ENCODE results near the gene PAX9.
A peak's percentile ranks its signal among the peaks of the same experiment; 100 is the strongest.

Gene PAX9

DNA sequence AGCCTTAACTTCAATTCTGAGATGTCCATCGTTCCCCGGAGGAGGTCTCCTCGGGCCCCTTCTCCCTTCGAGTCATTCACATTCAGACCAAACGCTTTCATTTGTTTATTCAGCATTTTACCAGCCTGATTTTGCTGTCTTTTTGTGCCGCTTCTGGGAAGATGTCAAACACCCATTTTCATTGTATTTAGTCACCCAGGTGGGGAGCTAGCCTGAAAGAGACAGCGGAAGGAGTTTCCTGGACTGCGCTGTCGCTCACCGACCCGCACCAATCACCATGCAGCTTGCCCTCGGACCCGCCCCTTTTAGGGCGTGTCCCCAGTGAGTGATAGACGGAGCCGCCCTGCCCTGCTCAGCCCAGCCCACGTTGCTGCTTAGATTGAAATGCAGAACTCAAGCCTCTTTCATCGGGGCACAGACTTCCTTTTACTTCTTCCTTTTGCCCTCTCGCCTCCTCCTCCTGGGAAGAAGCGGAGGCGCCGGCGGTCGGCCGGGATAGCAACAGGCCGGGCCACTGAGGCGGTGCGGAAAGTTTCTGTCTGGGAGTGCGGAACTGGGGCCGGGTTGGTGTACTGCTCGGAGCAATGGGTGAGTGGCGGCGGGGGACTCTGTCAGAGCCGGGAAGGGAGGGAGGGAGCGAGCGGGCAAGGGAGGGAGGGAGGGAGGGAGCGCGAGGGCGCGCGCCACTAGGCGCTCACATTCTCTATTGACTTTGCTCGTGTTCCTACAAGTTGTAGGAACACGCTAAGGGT, at the start of gene PAX9:
Gene PAX9 (plus strand): TSS at position 355 of the 752 bp plus-strand sequence. CDS start 230 bp downstream, at position 585.
- TF ChIP-seq, protein P1, sequence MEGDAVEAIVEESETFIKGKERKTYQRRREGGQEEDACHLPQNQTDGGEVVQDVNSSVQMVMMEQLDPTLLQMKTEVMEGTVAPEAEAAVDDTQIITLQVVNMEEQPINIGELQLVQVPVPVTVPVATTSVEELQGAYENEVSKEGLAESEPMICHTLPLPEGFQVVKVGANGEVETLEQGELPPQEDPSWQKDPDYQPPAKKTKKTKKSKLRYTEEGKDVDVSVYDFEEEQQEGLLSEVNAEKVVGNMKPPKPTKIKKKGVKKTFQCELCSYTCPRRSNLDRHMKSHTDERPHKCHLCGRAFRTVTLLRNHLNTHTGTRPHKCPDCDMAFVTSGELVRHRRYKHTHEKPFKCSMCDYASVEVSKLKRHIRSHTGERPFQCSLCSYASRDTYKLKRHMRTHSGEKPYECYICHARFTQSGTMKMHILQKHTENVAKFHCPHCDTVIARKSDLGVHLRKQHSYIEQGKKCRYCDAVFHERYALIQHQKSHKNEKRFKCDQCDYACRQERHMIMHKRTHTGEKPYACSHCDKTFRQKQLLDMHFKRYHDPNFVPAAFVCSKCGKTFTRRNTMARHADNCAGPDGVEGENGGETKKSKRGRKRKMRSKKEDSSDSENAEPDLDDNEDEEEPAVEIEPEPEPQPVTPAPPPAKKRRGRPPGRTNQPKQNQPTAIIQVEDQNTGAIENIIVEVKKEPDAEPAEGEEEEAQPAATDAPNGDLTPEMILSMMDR (IDR thresholded peaks at IDR 0.05; ENCODE audit: insufficient read depth, low read depth, low read length, missing control alignments): no peak
- peak within 1 kb of the TSS; percentile 81 for H3K4me3 ChIP-seq (ENCODE audit: low read length)

DNA sequence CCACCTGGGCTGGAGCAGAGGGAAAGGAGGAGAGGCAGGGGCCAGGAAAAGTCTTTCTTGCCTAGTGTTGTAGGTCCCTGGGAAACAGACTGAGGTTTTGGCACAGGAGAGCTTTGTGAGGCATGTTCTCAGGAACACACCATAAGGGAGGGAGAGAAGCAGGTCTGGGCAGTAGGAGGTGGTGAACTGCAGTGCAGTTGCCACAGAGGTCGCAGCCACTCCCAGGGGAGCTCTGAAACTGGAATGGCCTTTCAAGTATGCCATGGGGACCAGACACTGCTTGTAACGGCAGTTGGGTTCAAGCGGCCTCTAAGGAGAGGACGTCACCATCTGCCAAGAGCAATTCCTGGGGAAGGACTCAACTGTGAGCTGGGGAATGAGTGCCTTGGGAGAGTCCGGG, 43.8 kb upstream of the PAX9 start:
- DNase-seq (ENCODE audit: low read depth): no peak
- TF ChIP-seq, protein P1 (IDR thresholded peaks at IDR 0.05; ENCODE audit: insufficient read depth, low read depth, low read length, missing control alignments): no peak

More for the DNA sequence above, at the start of gene PAX9:
- DNase-seq (ENCODE audit: low read depth): peak; percentile 99

DNA sequence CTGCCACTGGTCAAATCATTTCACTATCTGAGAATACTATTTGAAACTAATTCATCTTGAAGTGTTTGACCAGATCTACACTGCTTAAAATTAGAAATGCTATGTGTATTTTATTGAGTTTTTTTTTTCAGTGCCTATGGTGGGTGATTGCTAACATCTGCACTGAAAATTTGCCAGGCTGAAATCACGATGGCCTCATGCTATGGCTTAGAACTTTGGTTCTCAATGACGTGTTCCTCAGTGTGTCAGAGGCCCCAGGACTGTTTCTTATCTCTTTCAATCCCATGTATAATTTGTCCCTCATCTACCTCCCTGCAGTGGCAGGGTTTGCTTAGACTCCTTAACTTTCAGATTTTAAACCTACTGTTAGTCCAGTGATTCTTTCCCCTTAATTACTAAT, 43.0 kb upstream of the PAX9 start:
- TF ChIP-seq, protein P1 (IDR thresholded peaks at IDR 0.05; ENCODE audit: insufficient read depth, low read depth, low read length, missing control alignments): no peak
- H3K4me3 ChIP-seq (ENCODE audit: low read length): no peak overlapping the region
- DNase-seq (ENCODE audit: low read depth): no peak

More for the DNA sequence above, 43.8 kb upstream of the PAX9 start:
- H3K4me3 ChIP-seq (ENCODE audit: low read length): no peak overlapping the region

GRCh38 chr14:36619131-36619530, 42.5 kb upstream of the PAX9 start:
- no peak for DNase-seq (ENCODE audit: low read depth)
- no peak overlapping the region for H3K4me3 ChIP-seq (ENCODE audit: low read length)
- TF ChIP-seq, protein P1 (IDR thresholded peaks at IDR 0.05; ENCODE audit: insufficient read depth, low read depth, low read length, missing control alignments): no peak

DNA sequence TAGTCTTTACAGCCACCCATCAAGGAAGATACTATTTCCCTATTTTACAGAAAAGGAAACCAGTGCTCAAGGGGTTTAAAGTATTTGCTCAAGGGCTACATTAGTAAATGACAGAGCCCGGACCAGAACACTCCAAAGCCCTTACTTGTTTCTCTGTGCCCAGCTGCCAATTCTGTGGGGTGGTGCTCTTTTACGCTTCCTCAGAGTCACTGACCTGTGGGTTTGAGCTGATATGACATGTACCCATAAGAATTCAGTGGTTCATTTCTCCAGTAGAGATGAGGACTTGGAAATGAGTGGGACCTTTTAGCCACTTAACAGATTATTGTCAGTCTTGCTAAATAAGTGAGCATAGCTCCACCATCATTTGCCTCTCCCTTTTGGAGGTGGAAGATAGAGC, 41.8 kb upstream of the PAX9 start:
- H3K4me3 ChIP-seq (ENCODE audit: low read length): no peak overlapping the region
- TF ChIP-seq, protein P1 (IDR thresholded peaks at IDR 0.05; ENCODE audit: insufficient read depth, low read depth, low read length, missing control alignments): no peak
- DNase-seq (ENCODE audit: low read depth): peak; percentile 35

DNA sequence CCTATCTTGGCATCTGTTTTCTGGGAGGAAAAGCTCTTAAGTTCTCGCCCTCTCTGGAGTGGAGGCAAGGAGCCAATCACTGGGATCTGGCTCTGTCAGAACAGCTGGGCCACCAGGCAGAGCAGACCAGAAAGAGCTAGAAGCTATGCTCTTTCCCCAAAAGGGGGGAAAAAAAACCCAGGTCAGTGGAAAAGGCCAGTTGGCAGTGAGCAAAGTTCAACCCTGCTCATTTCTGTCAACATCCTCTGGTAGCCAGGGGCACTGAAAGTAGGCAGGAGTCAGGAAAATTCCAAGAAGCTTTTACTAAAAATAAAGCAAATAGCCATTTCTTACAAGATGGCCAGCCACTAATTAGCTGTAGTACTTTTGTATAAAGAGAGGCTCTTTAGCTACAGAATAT, 36.6 kb upstream of the PAX9 start:
- DNase-seq (ENCODE audit: low read depth): no peak
- no peak overlapping the region for H3K4me3 ChIP-seq (ENCODE audit: low read length)
- TF ChIP-seq, protein P1 (IDR thresholded peaks at IDR 0.05; ENCODE audit: insufficient read depth, low read depth, low read length, missing control alignments): no peak

DNA sequence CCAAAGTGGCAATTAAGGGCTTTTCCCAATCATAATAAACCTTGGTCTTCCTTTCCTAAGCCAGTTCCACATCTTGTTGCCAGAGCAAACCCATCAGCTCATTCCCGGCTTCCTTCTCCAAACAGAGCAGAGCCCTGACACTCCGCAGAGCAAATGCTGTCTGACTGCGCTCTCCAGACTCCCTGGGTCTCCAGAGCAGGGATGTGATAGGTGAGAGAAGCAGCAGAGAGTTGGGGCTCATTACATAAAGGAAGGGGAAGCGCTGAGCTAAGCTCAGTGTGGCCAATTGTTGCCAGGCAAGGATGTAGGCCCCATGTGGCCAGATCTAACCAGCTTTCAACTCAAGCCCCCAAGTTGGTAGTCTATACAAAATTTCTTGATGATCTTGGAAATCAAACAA, 36.2 kb upstream of the PAX9 start:
- TF ChIP-seq, protein P1 (IDR thresholded peaks at IDR 0.05; ENCODE audit: insufficient read depth, low read depth, low read length, missing control alignments): no peak
- no peak for DNase-seq (ENCODE audit: low read depth)
- no peak overlapping the region for H3K4me3 ChIP-seq (ENCODE audit: low read length)

Measured in epithelial cell of esophagus (primary cell).